ENCODE results near the gene MBD6. TPM values are rescaled to one million over a fixed set of nuclear protein-coding genes. Genes with fewer than 3 reads are reported as not detected.

The MBD6 gene
- polyA plus RNA-seq, 1 experiment = 8.3 TPM

DNA sequence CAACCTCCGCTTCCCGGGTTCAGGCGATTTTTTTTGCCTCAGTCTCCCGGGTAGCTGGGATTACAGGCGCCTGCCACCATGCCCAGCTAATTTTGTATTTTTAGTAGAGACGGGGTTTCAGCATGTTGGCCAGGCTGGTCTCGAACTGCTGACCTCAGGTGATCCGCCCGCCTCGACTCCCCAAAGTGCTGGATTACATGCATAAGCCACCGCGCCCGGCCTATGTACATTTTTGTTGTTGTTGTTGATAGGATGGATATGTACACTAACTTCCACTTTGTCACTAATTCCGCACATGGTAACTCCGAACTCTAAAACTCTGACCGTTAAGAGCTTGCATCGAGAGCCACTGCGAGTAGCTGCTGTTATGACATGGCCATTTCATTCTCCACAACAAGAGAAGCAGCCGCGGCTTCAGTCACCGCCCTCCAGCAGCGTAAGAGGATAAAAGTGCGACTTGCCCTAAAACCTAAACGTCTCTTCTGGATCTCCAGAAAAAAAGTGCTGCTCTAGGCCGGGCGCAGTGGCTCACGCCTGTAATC, 35.5 kb upstream of the MBD6 start:
- no peak for DNase-seq (ENCODE audit: low read depth)
- Histone ChIP-seq H3K36me3 (ENCODE audit: control insufficient read depth, insufficient read depth, low read length) (peaks cover 7% of the 10 kb centered on the region), H3K4me3 (ENCODE audit: low read depth, low read length) (peak overlapping the region; percentile 30; the same call in 1 of the 2 replicates), H3K27me3 (ENCODE audit: control insufficient read depth, insufficient read depth, low read length) (no peaks in the 10 kb centered on the region)
- ChIA-PET POLR2A (no interaction called here), CTCF (interaction anchor here (1.1 kb wide), 1 partner anchor 28 kb away, joined by 4 read pairs; the partner anchor contains the start of gene GLI1)
- no peak for TF ChIP-seq CTCF (IDR thresholded peaks at IDR 0.05; ENCODE audit: insufficient read depth, low read depth, low read length)

DNA sequence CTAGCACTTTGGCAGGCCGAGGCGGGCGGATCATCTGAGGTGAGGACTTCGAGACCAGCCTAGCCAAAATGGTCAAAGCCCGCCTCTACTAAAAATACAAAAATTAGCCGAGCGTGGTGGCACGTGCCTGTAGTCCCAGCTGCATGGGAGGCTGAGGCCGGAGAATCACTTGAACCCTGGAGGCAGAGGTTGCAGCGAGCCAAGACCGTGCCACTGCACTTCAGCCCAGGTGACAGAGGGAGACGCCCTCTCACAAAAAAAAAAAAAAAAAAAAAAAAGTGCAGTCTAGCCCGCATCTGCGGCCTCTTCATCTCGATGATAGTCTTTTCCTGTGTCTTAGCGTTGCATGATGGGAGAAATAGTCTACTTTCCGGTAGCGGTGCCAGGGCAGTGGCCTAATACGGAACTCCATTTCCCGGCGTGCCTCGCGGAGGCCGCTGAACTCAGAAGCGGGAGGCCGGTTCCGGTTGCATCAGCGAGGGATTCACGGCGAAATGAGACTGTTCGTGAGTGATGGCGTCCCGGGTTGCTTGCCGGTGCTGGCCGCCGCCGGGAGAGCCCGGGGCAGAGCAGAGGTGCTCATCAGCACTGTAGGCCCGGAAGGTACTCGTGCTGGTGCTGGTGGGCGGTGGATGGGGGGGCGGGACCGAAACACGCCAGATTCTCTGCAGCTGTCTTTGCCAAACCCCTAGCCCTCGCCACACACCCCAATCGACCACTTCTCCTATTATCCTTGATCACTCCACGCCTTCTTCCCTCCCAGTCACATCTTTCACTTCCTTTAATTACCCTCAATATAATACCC, 34.8 kb upstream of the MBD6 start, which contains the start of gene MARS1:
TSS of gene MARS1 (plus strand) at position 472 of the 805 bp plus-strand sequence. CDS start at position 495, 23 bp downstream.
- H3K4me3 ChIP-seq (ENCODE audit: low read depth, low read length) = peak within 1 kb of the TSS; percentile 96
- POLR2A ChIA-PET = no interaction called here
- TF ChIP-seq CTCF (IDR thresholded peaks at IDR 0.05; ENCODE audit: insufficient read depth, low read depth, low read length) = no peak
- CTCF ChIA-PET = interaction anchor here (1.1 to 1.2 kb wide), 2 partner anchors 25 to 29 kb away, joined by 3 to 4 read pairs; partner anchors contain the start of gene GLI1
- DNase-seq (ENCODE audit: low read depth) = peak; percentile 92
- H3K36me3 ChIP-seq (ENCODE audit: control insufficient read depth, insufficient read depth, low read length) = peaks cover 10% of the 10 kb centered on the region
- H3K27me3 ChIP-seq (ENCODE audit: control insufficient read depth, insufficient read depth, low read length) = no peaks in the 10 kb centered on the region

- no peak for DNase-seq (ENCODE audit: low read depth)
- Histone ChIP-seq H3K27me3 (ENCODE audit: control insufficient read depth, insufficient read depth, low read length) (no peaks in the 10 kb centered on the region), H3K4me3 (ENCODE audit: low read depth, low read length) (peak overlapping the region; percentile 96), H3K36me3 (ENCODE audit: control insufficient read depth, insufficient read depth, low read length) (peaks cover 10% of the 10 kb centered on the region)
- CTCF ChIA-PET = interaction anchor here (1.2 kb wide), 1 partner anchor 24 kb away, joined by 3 read pairs; no protein-coding TSS in a partner anchor
- POLR2A ChIA-PET = no interaction called here
- TF ChIP-seq CTCF (IDR thresholded peaks at IDR 0.05; ENCODE audit: insufficient read depth, low read depth, low read length) = no peak
These were observed 34.0 kb upstream of the MBD6 start for GRCh38 chr12:57488402-57489156.

DNA sequence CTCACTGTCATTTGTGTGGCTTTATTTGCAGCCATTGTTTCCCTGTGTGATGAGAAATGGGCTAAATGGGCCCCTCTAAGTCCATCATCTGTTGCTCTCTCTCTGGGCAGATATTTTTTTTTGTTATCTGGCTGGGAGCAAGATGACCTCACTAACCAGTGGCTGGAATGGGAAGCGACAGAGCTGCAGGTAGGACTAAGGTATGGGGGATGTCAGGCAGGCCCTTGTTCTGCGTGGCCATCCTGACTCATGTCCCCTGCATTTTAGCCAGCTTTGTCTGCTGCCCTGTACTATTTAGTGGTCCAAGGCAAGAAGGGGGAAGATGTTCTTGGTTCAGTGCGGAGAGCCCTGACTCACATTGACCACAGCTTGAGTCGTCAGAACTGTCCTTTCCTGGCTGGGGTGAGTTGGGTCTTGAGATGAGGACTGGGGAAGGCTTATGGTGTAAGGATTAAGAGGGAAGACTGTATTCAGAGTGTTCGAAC, 33.4 kb upstream of the MBD6 start:
- Histone ChIP-seq H3K27me3 (ENCODE audit: control insufficient read depth, insufficient read depth, low read length) (no peaks in the 10 kb centered on the region), H3K4me3 (ENCODE audit: low read depth, low read length) (peak overlapping the region; percentile 96), H3K36me3 (ENCODE audit: control insufficient read depth, insufficient read depth, low read length) (peaks cover 10% of the 10 kb centered on the region)
- ChIA-PET POLR2A (no interaction called here), CTCF (interaction anchor here (1.2 kb wide), 1 partner anchor 23 kb away, joined by 3 read pairs; no protein-coding TSS in a partner anchor)
- DNase-seq (ENCODE audit: low read depth) = no peak
- no peak for TF ChIP-seq CTCF (IDR thresholded peaks at IDR 0.05; ENCODE audit: insufficient read depth, low read depth, low read length)

Measured in BJ (cell line).